ENCODE measurements around the gene NHEJ1. TPM values are rescaled to one million over a fixed set of nuclear protein-coding genes. Genes with fewer than 3 reads are reported as not detected.

The NHEJ1 gene
- total RNA-seq, 1 donor from 2014 or later = 7.8 TPM

DNA sequence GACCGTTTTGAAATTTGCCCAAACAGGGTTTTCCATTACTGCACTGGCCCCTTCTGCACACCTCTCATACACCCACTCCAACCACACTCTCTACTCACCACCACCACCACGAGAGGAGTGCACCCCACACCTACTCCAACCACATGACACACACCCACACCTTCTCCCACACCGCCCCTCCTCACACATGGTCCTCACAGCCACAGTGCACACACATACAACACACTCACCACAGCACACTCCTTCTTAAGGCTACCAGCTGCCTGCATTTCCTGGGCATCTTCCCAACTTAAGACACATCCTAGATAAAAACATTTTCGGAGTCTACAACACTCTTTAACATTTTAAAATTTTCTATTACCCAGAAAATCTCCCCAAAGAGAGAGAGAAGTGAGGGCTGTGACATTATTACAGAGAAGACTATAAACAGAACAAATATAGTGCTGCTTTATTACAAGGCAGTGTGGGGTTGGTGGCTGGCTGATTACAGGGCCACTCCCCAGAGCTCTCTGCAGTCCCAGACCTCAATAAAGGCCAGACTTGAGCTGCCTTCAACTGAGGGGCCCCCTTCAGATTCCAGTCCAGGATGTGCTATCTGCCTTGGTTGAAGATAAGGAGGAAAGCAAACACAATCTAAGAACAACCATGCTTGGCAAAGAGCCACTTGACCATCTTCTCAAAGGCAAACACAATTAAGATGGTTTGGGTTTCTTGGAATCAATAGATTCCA lies 36.1 kb downstream of the NHEJ1 start:
- DNase-seq (ENCODE audit: low spot score) (no peak), ATAC-seq (no peak)

DNA sequence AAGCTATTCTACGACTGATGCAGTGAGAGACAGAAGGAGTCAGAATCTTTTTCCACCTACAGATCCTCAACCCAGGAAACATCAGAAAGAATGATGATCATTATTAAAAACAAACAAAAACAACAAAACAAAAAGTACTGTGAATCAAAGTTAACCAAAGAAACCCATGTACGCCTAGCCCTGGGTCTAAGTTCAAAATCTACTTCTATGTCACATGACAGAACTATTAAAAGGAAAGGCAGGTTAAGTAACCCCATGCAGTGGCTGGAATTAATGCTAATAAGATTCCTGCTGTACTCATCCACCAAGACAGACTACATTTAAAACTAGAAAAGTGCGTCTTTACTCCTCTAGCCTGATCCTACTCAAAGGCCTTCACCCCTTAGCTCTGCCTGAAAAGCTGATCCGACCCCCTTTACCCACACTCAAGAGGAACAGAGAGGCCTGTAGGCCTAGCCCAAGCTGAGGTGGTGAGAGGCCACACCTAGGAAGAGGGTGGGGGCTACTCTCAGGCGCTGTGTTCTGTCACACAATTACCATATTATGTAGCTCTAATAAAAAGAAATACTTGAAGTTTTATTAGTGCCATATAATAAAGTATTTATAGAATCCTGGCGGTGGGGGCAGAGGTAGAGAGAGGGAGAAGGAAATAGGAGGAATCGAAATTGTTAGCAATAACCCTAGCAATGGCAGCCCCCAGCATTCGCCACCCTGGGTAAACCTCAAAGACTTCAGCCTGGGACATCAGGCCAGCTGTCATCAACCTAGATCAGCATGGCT lies 37.1 kb downstream of the NHEJ1 start:
- no peak for DNase-seq (ENCODE audit: low spot score)
- no peak for ATAC-seq

DNA sequence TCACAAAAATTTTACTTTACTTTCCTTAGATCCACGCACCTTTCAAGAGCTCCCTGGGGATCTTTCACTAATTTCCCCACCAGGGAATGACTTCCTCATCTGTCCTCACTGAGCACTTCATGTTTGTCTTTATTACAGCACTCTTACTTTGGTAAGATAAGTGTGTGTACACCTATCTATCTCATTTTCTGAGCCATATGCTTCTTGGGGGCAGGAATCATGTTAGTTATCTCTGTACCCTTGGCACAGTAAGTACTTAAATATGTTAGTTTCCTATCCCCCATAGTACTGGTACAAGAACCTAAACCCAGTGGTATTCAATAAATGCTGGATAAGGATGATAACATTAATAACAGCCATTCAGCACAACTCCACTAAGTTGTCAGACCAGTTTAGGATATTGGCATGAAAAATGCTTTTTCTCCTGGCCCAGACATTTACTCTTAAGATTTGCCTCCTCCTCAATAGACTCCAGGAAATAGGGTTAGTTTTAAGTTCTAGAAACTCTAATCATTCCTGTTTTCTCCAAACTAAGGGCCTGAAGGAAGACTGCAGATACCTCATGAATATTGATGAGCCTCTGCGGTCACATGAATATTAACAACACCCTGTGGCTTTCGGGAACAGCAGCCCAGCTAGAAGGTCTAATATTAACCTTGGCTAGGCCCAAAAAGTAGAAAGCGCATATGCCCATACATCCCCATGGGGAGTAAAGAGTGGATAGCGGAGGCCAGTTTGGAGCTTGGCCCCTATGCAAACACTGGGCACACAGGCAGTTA lies 38.2 kb downstream of the NHEJ1 start:
- DNase-seq (ENCODE audit: low spot score) = no peak
- ATAC-seq = no peak

DNA sequence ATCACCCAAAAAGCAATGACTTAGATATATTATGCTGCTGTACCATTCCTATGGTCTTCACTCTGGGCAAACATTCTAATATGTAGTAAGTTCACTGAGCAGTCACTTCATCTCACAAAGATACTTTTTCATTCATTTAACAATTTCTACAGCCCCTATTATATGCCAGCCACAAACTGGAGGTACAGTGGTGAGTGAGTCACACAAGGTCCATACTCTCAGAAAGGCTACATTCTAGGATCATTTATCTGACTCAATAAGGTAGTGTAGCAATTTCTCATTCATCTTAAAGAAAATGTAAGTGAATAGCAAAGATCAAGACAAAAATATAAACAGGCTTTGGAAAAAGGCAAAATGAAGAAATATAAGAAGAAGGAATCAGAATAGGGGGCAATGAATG lies 40.5 kb downstream of the NHEJ1 start:
- ATAC-seq = no peak
- no peak for DNase-seq (ENCODE audit: low spot score)

DNA sequence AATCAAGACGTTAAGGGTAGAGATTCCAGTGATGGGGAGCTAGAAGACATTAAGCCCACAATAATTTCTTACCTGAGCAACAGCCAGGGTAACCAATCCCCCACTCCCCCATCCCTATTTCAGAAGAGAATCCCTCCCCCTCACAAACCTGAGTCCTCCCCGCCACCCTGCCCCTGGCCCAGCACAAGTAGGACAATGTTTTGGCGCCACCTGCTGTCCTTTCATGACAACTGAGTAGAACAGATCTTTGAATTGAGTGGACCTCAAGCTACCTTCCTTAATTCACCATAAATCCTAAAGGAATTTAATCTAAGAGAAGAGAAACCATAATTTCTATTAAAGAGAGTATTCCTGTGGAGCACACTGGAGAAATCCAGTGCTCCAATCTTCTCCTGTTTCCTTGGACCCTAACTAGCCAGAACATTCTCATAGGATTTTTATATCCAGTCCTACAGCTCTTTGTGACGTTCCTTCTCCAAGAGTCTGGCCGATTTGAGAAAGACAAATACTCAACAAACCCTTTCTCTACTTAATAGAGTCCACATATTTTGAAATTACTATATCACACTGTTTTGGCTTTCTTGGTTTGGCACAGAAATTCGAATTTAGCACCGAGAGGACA lies 41.1 kb downstream of the NHEJ1 start:
- DNase-seq (ENCODE audit: low spot score) (peak; percentile 64), ATAC-seq (peak; percentile 54)

DNA sequence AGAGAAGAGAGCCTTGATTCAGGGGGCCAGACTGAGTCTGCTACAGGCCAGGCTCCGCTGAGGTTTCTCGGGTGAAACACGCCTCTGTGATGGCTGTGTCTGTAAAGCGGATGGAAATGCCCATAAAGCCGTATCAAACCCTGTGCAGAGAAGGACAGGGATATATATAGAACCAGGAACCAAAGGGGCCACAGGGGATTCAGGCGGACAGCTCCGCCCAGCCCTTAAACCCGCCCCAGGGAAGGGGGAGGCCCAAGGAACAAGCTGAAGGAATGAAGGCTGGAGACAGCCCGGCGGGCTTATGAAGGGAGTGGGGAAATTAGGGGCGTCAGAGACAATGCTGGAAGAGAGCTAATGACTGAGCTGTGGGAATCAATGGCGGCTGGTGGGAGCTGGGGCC lies 42.1 kb downstream of the NHEJ1 start:
- ATAC-seq = no peak
- DNase-seq (ENCODE audit: low spot score) = no peak

DNA sequence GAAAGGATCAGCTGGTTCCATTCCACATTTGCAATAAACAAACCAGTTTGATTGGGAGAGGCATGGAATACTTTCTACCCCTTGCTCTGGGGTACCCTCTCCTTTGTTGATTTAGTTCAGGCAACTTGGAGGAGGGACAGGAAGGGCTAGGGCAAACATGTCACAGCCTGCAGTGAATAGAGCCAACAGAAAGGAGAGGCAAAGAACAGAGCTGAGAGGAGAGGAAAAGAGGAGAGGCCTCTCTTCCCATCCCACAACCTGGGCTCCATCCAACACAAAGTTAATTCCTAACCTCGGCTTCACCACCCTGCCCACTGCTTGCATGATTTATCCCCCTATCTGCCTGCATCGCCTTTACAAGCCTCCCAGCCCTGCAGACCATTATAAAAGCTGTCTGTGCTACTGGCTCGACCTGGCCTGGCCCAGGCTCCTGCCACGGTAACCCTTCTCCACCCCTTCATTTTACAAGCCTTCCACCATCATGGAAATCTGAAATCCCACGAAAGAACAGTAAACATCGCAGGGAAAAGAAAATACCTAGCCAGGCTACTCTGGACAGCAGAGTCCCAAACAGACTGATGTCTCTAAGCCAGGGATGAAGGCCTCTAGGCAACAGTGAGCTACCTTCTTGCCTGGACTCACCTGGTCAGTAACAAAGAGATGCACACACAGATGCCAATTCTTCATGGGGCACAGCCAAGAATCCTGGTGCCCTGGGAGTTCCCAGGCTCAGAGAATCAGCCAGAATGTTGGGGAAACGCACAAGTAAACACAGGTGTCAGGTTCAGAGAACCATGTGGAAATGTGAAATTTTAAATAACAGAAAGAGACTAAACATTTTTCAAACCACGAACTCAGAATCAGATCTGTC lies 43.6 kb downstream of the NHEJ1 start:
- ATAC-seq (peak; percentile 89), DNase-seq (ENCODE audit: low spot score) (peak; percentile 82)

DNA sequence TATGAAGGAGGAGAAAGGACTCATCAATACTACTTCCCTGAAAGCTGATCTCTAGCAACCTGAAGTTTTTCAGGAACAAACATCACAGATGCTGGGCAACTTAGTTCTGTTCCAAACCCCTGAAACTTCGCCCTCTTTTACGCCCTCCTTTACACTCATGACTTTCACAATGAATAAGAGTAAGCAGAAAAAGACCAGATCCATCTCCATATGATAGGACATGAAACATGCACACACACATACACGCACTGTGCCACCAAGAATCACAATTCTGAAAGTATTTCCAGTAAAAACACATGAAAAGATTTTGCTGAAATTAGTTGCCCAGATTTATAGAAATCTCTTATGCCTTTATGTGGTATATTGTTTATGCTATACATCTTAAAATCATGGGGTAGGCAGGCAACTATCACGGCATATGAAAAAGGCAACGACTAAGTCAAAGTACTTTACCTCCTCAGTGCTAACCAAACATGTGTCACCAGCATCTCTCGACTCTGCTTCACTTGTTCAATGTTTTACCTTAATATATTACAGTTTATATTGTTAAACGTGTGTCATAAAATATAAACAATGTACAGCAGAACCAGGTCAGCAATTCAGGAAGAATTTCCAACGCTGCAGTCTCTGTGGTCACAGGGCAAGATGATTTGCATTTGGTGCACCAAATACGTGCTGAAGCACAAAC lies 47.8 kb downstream of the NHEJ1 start:
- DNase-seq (ENCODE audit: low spot score) = no peak
- ATAC-seq = no peak

DNA sequence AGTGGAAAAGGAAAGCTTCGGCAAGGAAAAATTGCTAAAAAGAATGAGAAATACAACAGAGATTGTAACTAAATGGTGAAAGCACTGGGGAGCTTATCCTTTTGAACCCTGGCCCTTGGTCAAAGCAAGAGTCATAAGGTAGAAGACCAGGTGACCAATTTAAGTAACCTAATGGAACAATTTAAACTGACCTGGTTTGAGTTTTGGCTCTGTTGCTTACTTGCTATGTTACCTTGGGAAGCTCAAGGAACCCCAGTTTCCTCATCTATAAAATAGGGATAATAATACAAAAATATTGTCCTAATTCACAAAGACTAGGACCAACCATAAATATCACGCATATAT lies 48.6 kb downstream of the NHEJ1 start:
- ATAC-seq (peak; percentile 55), DNase-seq (ENCODE audit: low spot score) (no peak)

DNA sequence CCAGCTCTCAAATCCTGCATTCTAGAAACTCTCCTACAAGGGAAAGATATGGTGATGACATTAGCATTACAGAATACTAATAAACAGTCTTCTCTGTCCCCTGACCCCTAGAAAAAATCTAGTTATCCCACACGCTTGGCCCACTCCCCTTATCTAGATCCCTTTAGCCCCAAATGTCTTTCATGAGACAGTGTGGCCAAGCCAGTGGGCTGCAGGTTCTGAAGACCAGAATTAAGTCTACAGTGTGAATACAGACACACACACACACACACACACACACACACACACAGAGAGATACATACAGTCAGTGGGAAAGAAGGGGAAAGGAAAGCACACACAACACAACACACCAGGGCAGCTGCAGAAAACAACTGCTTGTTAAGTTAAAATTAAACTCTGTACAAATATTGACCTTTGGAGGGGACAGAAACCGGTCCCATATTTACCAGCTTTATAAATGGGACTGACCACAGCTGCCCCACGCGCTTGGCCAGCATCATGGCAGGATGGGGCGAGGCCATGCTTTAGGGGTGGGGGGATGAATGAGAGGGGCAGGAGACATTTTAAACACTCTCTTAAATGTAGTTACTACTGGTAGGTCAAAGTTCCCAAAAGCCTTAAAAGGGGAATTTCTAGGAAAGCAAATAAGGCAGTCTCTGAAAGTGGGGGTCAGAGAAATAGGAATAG lies 49.1 kb downstream of the NHEJ1 start:
- peak; percentile 71 for DNase-seq (ENCODE audit: low spot score)
- peak; percentile 93 for ATAC-seq

DNA sequence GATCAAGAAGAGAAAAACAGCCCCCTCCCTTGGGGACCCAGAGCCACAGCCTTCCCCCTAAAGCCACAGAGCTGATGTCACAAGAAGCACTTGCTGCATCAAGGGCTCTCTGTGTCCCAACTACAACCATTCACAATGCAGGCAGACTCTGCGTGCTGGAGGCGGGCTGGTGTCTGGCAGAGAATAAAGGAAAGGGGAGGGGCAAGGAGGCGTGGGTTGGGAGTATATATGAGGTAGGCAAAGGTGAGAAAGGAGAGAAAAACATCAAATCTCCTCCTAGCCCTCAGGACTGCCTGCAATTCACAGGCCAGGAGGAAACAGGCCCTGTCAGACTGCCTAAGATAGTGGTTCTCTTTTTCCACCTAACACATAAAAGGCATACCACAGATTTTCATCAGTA lies 51.1 kb downstream of the NHEJ1 start:
- ATAC-seq (no peak), DNase-seq (ENCODE audit: low spot score) (no peak)

DNA sequence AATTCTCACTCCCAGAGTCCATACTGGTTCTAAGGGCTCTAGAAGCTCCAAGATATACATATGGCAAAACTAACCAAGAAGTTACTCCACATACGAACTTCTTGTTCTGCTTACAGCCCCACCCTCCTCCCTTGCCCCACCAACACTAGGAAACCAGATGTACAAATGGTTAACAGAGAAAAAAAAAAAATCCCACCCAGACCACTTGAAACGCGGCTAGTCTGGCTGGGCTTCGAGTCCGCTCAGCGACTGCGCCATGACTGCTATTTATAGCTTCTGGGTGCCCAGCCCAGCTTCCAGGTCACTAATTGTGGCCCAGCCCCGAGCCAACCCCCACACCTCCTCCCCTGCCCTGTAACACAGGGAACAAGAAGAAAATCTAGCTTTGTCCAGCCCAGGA lies 52.9 kb downstream of the NHEJ1 start:
- ATAC-seq (no peak), DNase-seq (ENCODE audit: low spot score) (no peak)

DNA sequence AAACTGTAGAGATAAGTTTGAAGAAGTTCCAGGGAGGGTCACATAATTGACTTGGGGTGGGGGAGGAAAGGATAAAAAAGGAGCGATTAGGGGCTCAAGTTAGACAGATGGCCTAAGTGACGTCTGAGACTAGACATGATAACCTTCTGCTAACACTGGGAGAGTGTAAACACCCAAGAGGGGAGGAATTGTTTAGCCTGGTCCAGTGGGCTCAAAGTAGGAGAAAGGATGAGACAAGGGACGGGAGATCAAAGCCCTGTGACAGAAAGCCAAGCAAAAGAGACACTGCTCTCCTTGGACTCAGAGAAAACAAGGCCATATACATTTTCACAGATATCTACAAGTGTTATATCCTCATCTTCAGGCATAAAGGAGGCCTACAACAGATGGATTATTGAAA lies 54.4 kb downstream of the NHEJ1 start:
- ATAC-seq = no peak
- DNase-seq (ENCODE audit: low spot score) = no peak

DNA sequence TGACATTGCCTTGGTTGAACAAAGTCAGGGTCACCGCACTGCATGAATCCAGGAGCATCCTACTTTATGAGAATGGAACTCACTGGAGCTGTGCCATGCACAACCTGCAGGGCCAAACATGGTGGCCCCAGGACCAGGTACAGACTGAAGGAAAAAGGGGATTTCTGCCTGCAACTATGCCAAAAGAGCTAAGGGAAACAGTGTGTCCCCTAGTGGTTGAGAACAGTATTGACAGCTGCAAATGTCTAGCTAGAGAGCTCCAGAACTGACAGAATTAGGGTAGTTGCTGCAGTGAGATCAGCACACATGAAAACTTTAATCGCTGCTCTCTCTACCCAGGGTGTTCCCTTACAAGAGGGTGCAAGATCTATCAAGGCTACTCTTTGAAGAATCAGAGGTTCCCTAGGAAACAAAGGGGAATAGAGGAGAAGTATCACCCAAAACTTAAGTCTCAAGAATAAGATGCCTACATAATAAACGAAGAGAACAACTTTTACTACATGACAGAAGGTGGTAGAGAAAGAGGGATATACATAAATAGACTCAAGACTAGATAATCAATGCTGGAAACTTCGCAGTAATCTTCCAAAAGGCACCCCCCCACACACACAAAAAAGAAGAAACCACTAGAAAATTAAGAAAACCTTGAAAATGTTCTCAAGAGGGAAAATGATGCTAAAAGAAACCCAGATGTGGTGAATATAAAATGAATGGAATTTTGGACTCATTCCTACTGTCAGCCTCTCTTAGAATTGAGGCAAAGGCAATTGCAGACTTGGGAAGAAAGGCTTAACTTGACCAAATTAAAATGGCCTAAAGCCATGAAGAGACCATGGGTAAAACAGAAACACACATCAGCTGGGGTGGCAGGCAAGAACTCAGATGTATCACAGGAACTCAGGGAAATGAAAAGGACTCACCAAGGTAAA lies 56.2 kb downstream of the NHEJ1 start:
- DNase-seq (ENCODE audit: low spot score) = no peak
- peak; percentile 84 for ATAC-seq

DNA sequence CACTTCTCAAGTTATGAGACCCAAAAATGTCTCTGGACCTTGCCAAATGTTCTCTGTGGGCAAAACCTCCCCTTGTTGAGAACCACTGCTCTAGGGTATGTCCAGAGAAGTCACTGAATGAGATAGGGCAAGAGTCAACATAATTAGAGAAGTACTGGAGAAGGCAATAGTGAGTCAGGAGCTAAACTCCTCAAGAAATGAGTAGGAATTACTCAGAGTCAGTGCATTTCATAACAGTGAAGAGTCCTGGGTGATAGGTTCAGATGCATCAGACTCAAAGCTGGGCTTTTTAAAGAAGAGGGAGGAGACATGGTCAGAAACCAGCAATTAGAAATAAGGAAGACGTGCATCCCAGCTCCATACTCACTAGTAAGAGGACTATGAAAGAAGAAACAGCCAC lies 61.3 kb downstream of the NHEJ1 start:
- DNase-seq (ENCODE audit: low spot score) (no peak), ATAC-seq (no peak)

DNA sequence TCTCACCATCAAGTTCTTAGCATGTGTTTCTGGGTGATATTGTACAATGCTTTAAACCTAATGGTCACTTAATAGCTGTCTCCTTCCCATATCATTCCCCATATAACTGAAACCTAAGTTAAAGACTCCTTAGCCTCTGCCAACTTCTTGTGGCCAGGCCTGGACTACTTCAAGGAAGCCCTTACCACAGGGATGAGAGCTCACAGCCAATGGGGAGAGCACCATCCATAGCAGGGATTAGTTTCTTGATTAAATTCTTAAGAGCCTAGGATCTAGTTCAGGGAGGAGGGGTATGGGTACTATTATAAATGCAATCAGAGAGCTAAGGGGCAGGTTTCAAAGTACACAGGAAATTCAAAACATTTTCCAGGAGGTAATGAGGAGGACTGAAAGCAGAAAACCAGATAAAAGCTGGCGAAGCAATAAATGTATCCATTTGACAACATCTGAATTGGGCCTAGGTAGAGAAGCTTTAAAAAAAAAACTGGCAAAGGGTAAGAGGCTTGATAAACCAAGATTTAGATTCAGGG lies 65.1 kb downstream of the NHEJ1 start:
- no peak for ATAC-seq
- no peak for DNase-seq (ENCODE audit: low spot score)

DNA sequence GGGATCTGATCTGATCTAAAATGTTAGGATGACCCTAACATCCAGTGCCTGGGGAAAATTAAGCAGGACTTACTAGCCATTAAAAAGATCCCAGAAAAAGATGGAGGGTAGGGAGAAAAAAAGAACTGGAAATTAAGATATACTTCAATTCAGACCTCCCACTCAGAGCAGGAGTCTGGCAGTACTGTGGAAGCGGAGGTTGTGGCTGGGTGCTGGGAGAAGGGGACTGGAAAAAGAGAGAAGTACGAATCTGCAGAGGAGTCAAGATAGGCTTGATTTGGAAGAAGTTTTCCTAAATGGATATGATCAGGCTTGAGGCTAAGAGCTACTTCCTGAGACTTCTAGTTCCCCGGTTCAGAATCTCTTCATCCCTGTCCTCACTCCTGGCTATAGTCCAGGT lies 66.4 kb downstream of the NHEJ1 start:
- no peak for DNase-seq (ENCODE audit: low spot score)
- ATAC-seq = no peak
